Smooth muscle cell (in vitro differentiated cells): ENCODE data around the gene CSNK2A3. TPM values are rescaled to one million over a fixed set of nuclear protein-coding genes. Genes with fewer than 3 reads are reported as not detected.

Experiments
- DNase-seq: peaks from one replicate; lab custom pipeline; 2025; ENCODE audit not compliant: unreplicated experiment; lab: John Stamatoyannopoulos, UW
- H2AFZ ChIP-seq: fragments of 200-600 bp; sonication (generic); 2 replicates; pipeline ENCODE4 v1.6.0; 2016; ENCODE audit warnings: antibody characterized with exemption, low read depth, mild to moderate bottlenecking
- H3F3A ChIP-seq: fragments of 200-600 bp; sonication (generic); 2 replicates; pipeline ENCODE4 v1.6.0; 2017; ENCODE audit warnings: antibody characterized with exemption, low read depth
- H3K27ac ChIP-seq: fragments of 200-600 bp; sonication (generic); 2 replicates; pipeline ENCODE4 v1.5.1; 2016; ENCODE audit warnings: low read depth, mild to moderate bottlenecking
- H3K27me3 ChIP-seq: fragments of 200-600 bp; sonication (generic); 2 replicates; pipeline ENCODE4 v1.6.1; 2016; ENCODE audit warnings: low read depth, mild to moderate bottlenecking
- H3K36me3 ChIP-seq: fragments of 200-600 bp; sonication (generic); 2 replicates; pipeline ENCODE4 v1.5.1; 2016; ENCODE audit warnings: low read depth
- H3K4me1 ChIP-seq: fragments of 200-600 bp; sonication (generic); 2 replicates; pipeline ENCODE4 v1.5.1; 2016; ENCODE audit warnings: low read depth
- H3K4me2 ChIP-seq: fragments of 200-600 bp; sonication (generic); 2 replicates; pipeline ENCODE4 v1.6.0; 2016; ENCODE audit warnings: mild to moderate bottlenecking
- H3K4me3 ChIP-seq: fragments of 200-600 bp; sonication (generic); 2 replicates; pipeline ENCODE4 v1.5.1; 2016; ENCODE audit warnings: mild to moderate bottlenecking
- H3K79me2 ChIP-seq: fragments of 200-600 bp; sonication (generic); 2 replicates; pipeline ENCODE4 v1.6.0; 2016; ENCODE audit warnings: low read depth, mild to moderate bottlenecking
- H3K9ac ChIP-seq: fragments of 200-600 bp; sonication (generic); 2 replicates; pipeline ENCODE4 v1.6.0; 2016; ENCODE audit warnings: low read depth
- H3K9me3 ChIP-seq: fragments of 200-600 bp; sonication (generic); replicated peaks from 2 replicates; pipeline ENCODE4 v1.5.1; 2016; ENCODE audit warnings: low read depth
- H4K20me1 ChIP-seq: fragments of 200-600 bp; sonication (generic); 2 replicates; pipeline ENCODE4 v1.6.0; 2016; ENCODE audit warnings: low read depth
- CTCF ChIP-seq: fragments of 200-600 bp; sonication (generic); IDR thresholded peaks from 2 replicates; pipeline ENCODE4 v1.5.1; 2017; ENCODE audit warnings: borderline replicate concordance, mild to moderate bottlenecking, antibody characterized with exemption; ENCODE audit not compliant: insufficient read depth, poor library complexity, severe bottlenecking
- WGBS: methylation state at CpG from one replicate; pipeline ENCODE4 v1.1.7; 2016; ENCODE audit warnings: low lambda C conversion rate; 5-methylcytosine and 5-hydroxymethylcytosine counted together
- polyA plus RNA-seq: library from polyadenylated mRNA; unstranded; fragments of >200 nt; fragmentation: Nextera tagmentation; extraction: Ambion mirVana; gene quantifications from 2 replicates; pipeline ENCODE4 v1.2.1, GENCODE V29; 2016
- total RNA-seq: library from RNA; depleted of rRNA; stranded (reverse); fragments of >200 nt; gene quantifications from 2 replicates; pipeline ENCODE4 v1.2.3, GENCODE V29; 2014

CSNK2A3 gene
- total and polyA plus RNA-seq, 2 experiments from 2014 or later = 1.0 to 1.1 TPM

GRCh38 chr11:11389238-11389637 lies 36.2 kb upstream of the CSNK2A3 start:
- no peak for DNase-seq
- no peak overlapping the region for H3K27ac ChIP-seq
- no peaks in the 10 kb centered on the region for H3K4me1 ChIP-seq
- no peak overlapping the region for H2AFZ ChIP-seq
- no peaks in the 10 kb centered on the region for H3K36me3 ChIP-seq
- peaks cover 2% of the 10 kb centered on the region for H4K20me1 ChIP-seq
- no peaks in the 10 kb centered on the region for H3F3A ChIP-seq
- no peaks in the 10 kb centered on the region for H3K79me2 ChIP-seq
- no peak for TF ChIP-seq CTCF
- no peaks in the 10 kb centered on the region for H3K9me3 ChIP-seq
- H3K9ac ChIP-seq = no peak overlapping the region
- no peaks in the 10 kb centered on the region for H3K27me3 ChIP-seq
- 91% methylated on average over 4 of the region's 4 CpGs for WGBS
- no peak overlapping the region for H3K4me2 ChIP-seq
- no peak overlapping the region for H3K4me3 ChIP-seq

DNA sequence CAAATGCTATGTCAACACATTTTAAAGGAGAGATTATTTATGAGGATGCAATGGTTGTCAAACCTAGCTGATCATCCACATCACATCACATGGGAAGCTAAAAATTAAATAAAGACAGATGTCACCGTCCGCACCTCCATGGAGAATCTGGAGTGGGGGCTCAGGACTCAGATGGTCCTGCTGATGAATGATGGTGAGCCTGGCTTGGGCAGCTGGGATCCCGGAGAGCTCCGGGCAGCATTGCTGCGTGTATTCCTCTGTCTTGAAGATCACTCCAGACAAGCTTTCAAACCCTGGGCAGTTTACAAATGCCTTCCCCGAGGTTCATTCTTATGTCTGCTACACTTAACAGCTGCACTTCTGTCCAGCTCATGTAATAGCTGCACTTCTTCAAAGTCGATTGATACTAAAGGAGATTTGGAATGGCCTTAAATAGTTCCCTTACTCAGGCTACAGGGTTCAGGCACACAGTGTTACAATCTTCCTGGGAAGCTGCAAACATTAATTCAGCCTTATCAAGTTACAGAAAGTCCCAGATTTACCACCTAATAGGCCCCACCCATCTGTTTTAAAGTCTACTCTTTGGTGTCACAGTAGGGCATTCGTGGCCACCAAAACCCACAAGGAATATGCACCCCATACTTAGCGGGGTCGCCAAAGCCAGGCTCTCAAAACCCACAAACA lies 34.7 kb upstream of the CSNK2A3 start:
- Histone ChIP-seq H3K27me3 (no peaks in the 10 kb centered on the region), H2AFZ (no peak overlapping the region), H3F3A (no peaks in the 10 kb centered on the region), H3K4me3 (no peak overlapping the region), H3K27ac (no peak overlapping the region), H3K36me3 (no peaks in the 10 kb centered on the region), H3K9ac (no peak overlapping the region), H3K4me2 (no peak overlapping the region), H4K20me1 (peaks cover 2% of the 10 kb centered on the region), H3K9me3 (no peaks in the 10 kb centered on the region), H3K4me1 (no peaks in the 10 kb centered on the region), H3K79me2 (no peaks in the 10 kb centered on the region)
- TF ChIP-seq CTCF = no peak
- DNase-seq = no peak
- WGBS = 79% methylated on average over 10 of the region's 10 CpGs

DNA sequence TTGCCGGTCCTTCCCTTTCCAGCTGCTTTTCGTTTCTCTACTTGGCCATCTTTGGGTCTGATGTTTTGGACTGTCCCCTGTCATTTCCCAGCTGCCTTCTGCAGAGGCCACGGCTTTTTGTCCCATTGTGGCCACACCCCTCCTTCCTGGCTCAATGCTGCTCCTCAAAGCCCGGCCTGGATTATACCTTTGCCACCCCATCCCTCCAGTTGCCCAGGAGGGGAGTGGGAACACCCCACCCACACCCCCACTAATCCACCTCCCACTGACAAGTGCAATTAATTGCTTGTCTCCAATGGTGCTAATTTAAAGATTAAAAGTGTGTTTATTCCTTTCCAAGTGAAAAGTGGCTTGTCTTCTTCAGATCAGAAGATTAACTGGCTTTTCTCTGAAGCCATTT lies 34.2 kb upstream of the CSNK2A3 start:
- H3K79me2 ChIP-seq = no peaks in the 10 kb centered on the region
- no peak overlapping the region for H3K27ac ChIP-seq
- no peak for TF ChIP-seq CTCF
- H3K36me3 ChIP-seq = no peaks in the 10 kb centered on the region
- 79% methylated on average over 4 of the region's 4 CpGs for WGBS
- H4K20me1 ChIP-seq = peaks cover 2% of the 10 kb centered on the region
- no peaks in the 10 kb centered on the region for H3F3A ChIP-seq
- no peak overlapping the region for H3K4me3 ChIP-seq
- H3K4me1 ChIP-seq = no peaks in the 10 kb centered on the region
- no peak for DNase-seq
- no peak overlapping the region for H3K9ac ChIP-seq
- H2AFZ ChIP-seq = no peak overlapping the region
- no peaks in the 10 kb centered on the region for H3K27me3 ChIP-seq
- no peak overlapping the region for H3K4me2 ChIP-seq
- H3K9me3 ChIP-seq = no peaks in the 10 kb centered on the region

- no peaks in the 10 kb centered on the region for H3K4me1 ChIP-seq
- TF ChIP-seq CTCF = no peak
- H3K27ac ChIP-seq = no peak overlapping the region
- H2AFZ ChIP-seq = no peak overlapping the region
- no peaks in the 10 kb centered on the region for H3K79me2 ChIP-seq
- 95% methylated on average over 2 of the region's 2 CpGs for WGBS
- no peaks in the 10 kb centered on the region for H3K9me3 ChIP-seq
- H4K20me1 ChIP-seq = peaks cover 2% of the 10 kb centered on the region
- no peak for DNase-seq
- no peak overlapping the region for H3K4me2 ChIP-seq
- H3F3A ChIP-seq = no peaks in the 10 kb centered on the region
- no peaks in the 10 kb centered on the region for H3K27me3 ChIP-seq
- no peak overlapping the region for H3K4me3 ChIP-seq
- no peak overlapping the region for H3K9ac ChIP-seq
- no peaks in the 10 kb centered on the region for H3K36me3 ChIP-seq
Observed at GRCh38 chr11:11384829-11385228, 31.8 kb upstream of the CSNK2A3 start.
